NCI-H2171 (cell line): ENCODE data around the gene RIPPLY1.

ENCODE experiments used
- DNase-seq: peaks from one replicate; lab custom pipeline; 2025; lab: John Stamatoyannopoulos, UW

Gene RIPPLY1, protein sequence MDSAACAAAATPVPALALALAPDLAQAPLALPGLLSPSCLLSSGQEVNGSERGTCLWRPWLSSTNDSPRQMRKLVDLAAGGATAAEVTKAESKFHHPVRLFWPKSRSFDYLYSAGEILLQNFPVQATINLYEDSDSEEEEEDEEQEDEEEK

DNA sequence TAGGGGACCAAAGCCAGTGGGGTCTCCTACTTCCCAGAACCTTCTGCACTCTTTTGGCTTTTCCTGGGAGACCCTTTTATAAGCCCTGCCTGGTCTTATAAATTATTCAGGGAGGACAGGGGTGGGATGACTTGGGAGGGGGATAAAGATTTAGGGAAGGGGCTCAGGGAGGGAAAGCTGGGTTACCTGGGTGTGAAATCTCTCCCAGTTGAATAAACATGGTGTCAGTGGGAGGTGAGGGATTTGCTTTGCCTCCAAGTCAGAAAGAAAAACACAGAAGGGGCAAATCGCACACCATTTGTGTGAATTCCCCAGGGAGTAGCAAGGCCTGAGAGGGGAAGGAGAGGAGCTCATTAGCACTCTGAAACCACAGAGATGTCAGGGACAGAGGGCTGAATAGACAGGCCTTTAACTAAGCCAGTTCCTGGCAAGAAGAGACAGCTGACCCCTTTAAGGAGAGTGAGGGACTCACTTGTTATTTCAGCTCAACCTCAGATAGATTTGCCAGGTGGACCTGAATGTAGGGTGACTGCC lies at the start of gene RIPPLY1:
Gene RIPPLY1 (minus strand): TSS at position 51 of the 534 bp plus-strand sequence. CDS start 54 bp downstream, outside the sequence.
- no peak for DNase-seq

DNA sequence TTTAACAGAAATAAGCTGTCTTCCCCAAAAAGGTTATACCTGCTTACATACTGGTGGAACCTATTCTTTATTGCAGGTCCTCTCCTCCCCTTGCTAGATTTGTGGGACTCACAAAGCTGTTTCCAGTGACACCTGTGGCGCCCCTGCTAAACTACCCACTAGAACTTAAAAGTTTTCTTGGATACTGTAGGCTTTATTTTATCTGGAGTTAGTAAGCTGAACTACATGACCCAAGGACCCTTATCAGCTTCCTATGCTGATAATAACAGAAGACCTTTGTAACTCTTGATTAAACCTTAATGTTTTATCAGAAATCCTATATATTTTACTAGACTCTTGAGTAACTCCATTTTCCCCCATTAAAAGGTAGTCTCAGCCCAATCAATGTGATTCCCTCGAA lies 49.4 kb upstream of the RIPPLY1 start:
- DNase-seq, result no peak

DNA sequence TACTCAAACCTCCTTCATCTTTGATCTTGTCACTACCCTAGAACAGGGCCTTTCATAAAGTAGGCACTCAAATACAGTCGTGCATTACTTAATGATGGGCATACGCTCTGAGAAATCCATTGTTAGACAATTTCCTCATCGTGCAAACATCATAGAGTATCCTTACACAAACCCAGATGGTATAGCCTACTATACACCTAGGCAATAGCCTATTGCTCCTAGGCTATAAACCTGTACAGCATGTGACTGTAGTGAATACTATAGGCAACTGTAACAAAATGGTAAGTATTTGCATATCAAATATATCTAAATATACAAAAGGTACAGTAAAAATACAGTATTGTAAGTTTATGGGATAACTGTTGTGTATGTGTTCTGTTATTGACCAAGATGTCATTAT lies 48.9 kb upstream of the RIPPLY1 start:
- DNase-seq, result no peak

DNA sequence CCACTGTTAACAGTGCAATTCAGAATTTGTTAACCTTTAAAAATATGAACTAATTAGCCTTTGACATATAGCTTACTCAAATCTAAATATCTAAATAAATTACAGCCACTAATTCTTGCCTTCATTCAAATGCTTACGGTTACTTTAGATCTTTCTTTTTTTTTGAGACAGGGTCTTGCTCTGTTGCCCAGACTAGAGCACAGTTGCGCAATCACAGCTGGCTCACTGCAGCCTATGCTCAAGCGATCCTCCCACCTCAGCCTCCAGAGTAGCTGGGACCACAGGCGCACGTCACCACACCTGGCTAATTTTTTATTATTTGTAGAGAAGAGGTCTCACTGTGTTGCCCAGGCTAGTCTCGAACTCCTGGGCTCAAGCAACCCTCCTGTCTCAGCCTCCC lies 48.1 kb upstream of the RIPPLY1 start:
- DNase-seq, result no peak

DNA sequence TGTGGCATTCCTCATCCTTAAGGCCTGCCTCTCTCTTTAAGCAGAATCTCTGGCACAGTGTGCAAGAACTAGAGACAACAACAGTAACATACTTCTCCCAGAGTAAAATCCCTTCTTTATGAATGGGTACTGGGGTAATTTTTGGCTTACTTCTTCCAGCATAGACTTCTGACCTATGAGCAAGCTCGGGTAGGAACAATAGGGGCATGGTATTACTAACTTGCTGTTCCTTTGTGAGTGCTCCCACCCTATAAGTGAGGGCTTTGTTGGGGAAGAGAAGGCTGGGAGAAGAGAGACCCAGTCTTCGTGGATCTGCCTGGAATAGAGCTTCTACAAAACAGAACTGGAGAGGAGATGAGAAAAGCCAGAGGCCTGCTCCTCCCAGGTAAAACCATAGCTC lies 47.2 kb upstream of the RIPPLY1 start:
- no peak for DNase-seq

DNA sequence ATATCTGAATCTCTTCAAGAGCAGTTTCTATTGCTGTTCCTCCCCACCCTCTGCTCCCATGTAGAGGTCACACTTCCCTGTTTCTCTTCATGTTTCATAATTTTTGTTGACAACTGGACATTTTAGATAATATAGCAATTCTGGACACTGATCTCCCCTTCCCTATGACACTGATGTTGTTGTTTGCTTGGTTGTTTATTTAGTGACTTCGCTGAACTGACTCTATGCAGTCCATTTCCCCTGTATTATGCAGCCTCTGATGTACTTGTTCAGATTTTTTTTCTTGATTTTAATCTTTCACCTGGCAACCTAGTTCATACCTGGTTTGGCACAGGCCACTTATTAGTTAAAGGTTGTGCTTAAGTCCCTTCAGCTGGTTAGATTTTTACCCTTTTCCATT lies 46.2 kb upstream of the RIPPLY1 start:
- DNase-seq, result no peak

DNA sequence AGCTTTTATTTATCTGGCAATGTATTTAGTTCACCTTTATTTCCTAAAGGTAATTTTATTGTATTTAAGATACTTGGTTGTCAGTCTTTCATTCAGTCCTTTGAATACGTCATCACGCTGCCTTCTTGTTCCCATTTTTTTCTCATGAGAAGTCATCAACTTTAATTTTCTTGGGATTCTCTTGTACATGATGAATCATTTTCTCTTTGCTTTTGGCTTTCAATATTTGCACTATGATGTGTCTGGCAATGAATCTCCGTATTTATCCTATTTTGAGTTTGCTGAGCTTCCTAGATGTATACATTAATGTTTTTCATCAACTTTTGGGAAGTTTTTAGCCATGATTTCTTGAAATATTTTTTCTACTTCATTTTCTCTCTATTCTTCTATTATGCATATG lies 45.5 kb upstream of the RIPPLY1 start:
- DNase-seq, result no peak

DNA sequence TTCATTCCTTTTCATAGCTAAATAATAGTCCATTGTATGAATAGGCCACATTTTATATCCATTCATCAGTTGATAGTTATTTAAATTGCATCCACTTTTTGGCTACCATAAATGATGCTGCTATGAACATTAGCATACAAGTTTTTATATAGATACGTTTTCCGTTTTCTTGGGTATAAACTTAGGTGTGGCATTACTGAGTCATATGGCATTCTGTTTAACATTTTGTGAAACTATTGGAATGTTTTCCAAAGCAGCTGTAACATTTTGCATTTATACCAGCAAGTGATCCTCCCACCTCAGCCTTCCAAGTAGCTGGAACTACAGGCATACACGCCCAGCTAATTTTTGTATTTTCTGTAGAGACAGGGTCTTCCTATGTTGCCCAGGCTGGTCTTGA lies 43.3 kb upstream of the RIPPLY1 start:
- DNase-seq, result no peak

DNA sequence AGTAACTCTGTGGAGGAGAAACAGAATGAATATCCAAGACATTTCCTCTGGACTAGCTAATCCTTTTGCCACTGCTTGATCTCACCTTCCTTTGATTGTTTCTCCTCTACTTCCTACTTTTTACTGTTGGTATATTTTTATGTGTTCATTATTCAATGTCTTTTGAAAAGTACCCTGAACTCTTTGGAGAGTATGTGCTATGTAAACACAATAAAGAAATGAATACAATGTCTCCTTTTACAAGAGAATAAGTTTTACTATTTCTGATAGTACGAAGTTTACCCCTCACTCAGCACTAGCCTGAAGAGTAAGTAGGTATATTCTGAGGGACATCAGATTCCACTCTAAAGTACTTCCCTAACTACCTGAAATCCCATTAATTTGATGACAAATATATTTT lies 36.9 kb upstream of the RIPPLY1 start:
- no peak for DNase-seq

DNA sequence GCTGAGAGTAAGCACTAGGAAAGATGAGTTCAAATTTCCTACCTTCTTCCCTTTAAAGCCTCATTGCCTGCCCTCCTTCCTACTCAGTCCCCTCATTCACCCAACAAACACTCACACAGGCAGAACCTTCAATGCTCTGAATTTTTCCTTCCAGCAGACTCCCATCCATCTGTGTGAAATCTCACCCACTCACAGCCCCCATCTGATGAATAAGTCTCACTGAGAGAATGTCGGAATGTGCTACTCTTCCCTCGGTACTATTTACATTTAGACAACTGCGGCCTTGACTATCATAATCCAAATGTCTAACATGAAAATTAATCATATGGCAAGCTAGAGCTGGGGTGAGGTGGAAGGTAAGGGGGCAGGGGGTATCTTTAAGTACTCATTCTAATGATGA lies 36.4 kb upstream of the RIPPLY1 start:
- DNase-seq, result no peak

DNA sequence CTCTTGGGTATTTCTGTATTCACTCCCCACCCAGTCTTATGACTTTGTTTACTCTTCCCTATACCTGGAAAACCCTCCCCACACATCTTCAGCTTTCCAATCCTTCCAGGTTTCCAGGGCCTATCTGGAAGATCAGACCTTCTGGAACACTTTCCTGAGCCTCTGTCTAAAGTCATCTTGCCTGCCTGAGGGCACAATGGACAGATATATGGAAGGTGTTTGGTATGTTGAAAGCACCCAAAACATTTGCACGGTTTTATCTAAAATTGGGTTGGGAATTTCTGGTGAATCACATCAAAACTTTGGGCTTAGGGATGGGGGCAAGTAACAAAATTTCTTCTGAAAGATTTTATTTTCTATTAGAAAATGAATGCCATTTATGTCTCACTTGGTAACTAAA lies 33.1 kb upstream of the RIPPLY1 start:
- DNase-seq, result no peak

DNA sequence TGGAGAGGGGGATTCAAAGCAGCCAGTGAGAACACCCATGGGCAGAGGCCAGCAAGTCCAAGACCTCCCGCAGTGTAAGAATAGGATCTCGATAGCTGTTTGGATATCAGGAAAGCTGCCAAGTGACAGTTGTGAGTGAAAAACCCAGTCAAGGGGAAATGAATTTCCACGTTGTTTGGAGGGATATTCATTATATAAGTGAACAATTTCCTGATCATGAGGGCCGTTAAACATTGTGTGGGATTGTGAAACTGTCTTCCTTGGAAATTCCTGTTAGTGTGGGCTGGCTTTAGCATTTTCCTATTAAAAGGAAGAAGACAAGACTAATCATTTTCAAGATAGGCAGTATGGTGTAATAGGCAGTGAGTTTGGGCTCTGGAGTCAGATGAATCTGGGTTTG lies 32.0 kb upstream of the RIPPLY1 start:
- no peak for DNase-seq

DNA sequence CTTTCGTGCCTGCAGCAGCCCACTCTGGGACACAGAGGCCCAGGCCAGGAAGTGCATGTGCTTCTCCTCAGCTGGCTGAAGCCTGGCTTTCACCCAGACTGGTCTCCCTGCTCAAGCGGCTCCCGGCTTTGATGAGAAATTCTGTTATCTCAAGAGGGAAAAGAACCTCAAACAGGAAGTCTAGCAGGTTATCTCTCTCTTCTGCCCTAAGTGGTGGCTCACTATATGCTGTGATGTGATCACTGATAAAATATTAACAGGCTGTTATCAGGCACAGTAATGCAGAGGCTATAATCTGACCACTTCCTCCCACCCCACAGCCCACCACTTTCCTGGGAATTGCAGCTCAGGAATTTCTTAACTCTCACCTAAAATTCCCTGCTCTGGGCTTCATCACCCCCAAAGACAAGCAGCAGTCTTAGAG lies 30.4 kb upstream of the RIPPLY1 start:
- DNase-seq, result no peak

DNA sequence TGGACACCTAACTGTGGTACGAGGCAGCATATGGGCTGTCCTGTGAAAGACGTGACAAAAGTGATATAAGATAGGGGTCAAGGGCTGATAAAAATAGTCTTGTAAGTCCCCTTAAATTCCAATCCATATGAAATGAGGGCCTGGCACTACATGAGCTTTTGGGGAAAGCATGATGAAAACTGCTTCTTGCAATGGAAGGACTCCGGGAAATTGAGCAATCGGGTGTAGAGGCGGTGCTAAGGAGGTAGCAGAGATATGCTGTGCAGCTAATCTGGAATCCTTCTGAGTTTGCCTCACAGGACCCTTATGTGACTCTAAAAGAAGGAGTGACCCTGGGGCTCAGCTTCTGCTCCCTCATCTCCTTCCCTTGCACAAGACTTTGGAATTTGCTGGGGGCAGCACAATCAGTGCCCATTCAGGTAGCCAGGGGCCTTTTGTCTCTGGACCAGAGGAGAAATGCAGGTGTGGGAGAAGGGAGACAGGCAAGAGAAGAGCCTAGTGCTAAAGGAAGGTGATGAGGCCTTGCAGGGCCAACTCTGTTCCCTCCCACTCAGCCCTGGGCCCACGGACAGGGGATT lies 29.9 kb upstream of the RIPPLY1 start:
- no peak for DNase-seq

DNA sequence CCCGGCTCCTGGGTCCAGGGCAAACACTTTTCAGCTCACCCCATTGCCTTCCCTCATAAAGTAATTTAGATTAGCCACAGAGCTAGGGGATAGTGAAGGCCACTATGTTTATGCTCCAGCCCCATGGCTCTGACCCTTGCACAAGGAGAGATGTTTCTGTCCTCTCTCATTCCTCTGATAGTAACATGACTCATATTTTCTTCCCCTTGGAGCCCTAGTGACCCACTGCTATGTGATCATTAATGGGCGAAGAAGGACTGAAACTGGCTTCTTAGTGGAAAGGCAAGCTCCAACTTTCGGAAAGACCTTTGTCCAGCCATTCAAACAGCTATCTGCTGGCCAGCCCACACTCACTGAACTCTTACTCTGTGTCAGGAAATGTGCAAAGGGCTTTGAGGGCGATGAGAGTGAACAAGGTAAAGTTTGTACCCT lies 29.4 kb upstream of the RIPPLY1 start:
- DNase-seq, result no peak

DNA sequence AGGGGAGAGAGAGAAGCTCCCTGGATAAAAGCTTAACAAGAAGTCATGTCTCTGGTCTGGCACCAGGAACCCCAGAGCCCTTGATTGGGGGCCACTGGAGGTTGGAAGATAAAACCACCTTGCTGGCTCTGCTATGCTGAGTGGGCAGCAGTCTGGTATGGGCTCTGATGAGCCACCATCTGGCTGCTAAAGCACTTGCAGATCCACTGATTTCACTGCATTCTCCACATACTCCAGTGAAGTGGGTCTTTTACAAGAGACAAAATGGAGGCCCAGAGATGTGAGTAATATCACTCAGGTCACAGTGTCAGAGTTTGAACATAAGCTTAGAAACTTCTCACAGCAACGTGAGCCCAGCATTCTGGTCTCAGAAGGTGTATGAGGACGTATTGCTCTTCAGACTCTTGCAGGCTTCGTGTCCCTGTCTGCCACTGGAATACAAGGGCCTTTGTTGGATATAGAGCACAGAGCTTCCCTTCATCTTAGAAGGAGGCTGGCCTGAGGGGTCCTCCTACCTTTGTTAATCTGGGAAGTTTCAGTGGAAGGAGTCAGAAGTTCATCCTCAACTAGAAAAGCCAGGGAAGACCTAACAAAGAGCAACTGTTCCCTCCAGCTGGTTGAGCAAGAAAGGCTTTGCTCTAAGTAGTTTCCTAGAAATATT lies 28.8 kb upstream of the RIPPLY1 start:
- no peak for DNase-seq

DNA sequence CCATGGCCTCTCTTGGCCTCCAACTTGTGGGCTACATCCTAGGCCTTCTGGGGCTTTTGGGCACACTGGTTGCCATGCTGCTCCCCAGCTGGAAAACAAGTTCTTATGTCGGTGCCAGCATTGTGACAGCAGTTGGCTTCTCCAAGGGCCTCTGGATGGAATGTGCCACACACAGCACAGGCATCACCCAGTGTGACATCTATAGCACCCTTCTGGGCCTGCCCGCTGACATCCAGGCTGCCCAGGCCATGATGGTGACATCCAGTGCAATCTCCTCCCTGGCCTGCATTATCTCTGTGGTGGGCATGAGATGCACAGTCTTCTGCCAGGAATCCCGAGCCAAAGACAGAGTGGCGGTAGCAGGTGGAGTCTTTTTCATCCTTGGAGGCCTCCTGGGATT lies 25.1 kb upstream of the RIPPLY1 start:
- DNase-seq, result no peak

DNA sequence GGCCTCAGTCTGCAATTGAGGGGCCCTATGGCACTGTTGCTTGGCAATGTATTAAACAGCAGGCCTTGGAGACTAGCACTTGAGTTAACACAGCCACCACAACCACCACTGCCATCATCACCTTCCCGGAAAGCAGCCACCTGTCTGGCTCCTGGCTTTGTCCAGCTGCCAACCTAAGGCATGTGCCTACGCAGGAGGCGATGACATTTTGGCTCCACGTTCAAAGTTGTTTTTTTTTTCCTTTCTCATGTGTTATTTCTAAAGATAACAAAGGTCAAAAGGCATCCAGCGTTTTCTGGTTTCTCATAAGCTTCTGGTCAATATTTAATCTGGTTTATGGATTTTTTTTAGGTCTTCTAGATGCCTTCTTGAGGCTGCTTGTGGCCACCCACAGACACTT lies 24.6 kb upstream of the RIPPLY1 start:
- DNase-seq, result no peak

DNA sequence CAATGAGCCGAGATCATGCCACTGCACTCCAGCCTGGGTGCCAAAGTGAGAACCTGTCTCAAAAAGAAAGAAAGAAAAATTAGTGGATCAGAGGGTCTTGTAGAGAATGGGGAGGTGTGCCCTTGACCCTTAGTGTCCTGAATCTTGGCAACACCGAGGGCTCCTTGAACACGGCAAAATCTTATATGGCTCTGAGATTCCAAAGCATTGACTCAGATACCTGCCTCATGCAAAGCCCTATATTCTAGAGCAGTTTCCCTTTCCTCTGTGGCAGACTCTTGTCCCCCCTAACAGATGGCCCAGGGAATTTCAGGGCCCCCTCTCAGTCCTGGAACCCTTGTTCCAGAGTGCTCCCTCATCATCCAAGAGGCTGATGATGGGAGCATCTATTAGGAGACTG lies 23.9 kb upstream of the RIPPLY1 start:
- DNase-seq, result no peak

DNA sequence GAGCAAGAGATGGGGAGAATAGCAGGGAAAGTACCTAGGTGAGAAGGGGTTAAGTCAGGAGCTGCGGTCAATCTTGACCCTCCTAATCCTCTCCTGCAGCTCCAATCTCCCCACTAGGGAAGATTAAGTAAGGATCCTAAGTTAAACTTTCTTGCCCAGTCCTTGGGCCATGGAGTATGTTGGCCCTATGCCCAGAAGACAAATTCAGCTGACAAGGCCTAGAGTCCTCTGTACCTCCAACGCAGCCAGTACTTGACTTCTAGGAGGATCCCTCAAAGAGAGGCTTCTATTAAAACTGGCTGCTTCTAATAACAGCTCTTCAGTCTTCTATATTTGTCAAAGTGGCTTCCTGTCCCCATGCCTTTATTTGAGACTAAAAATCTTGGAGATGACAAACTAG lies 18.5 kb upstream of the RIPPLY1 start:
- no peak for DNase-seq

DNA sequence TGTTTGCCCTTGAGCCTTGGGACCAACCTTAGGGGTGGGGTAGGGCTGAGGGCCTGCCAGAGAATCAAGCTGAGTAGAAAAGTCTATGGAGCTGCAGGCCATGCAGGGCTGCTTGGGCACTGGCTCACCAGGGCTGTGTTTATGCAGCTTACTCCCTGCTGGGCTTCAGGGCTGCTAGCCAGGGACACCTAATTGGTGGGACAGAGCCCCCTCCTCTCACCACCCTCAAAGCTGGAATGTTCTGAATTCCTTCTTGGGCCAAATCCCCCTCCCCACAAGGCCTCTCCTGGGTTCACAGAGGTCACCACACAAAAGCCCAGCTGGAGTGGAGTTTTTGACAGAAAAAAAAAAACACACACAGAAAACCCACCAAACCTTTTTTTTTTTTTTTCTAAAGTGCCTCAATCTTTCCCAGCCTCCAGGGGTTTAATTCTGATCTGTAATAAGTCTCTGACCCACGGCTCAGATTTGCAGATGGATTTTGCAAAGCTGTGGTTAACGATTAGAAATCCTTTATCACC lies 16.9 kb upstream of the RIPPLY1 start, which contains the start of gene CLDN2:
Gene CLDN2 (plus strand): TSS at position 471 of the 521 bp plus-strand sequence. CDS start 7,827 bp downstream, outside the sequence.
- no peak for DNase-seq

DNA sequence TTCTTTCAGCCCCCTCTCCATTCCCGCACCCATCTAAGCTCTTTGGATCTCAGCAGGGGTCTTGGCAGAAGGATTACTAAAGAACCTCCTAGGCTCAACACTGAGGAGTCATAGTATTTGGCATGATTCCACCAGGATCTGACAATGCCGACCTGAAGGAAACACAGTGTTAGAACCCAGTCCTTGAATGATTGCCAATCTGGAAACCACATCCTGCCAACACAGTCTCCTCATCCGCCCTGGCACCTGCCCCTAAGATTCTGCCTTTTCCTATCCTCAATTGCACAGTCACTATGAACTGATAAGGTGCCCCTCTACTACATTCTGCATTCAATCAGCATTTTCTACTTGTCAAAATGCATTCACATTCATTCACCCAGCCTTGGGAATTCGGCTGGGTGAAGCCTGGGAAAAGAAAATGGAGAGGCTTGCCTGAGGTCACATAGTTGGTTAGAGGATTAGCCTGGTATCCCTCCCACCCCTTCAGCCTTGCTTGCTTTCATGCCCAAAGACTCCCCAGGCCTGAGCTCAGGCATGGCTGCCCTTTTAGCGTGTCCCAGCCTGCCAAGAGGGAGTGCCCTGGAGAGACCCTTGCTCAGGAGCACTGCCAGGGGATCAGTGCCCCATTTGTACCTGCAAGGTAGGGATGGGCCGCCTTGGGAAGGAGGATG lies 14.8 kb upstream of the RIPPLY1 start:
- no peak for DNase-seq

DNA sequence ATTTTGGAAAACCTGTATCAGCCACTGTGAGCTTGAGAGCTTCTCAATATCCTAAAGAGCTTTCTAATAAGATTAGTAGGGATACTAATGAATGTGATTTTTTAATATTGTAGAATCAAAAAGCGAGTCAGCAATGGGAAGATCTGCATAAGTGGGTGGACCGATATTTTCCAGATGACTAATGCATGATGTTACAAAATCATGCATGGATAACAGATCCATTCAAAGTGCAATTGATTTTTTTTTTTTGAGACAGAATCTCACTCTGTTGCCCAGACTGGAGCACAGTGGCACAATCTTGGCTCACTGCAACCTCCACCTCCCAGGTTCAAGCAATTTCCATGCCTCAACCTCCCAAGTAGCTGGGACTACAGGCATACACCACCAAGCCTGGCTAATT lies 9.7 kb upstream of the RIPPLY1 start:
- DNase-seq, result no peak
